NAMALWA (cell line): ENCODE results near the gene VPS52.
"Not testable (repeated sequence)": the region's sequence is repeated elsewhere in the genome, so short reads cannot be mapped to it uniquely, and the experiment has no call there.

Experiments
- DNase-seq: peaks from one replicate; pipeline ENCODE4 v3.0.0-alpha.2; 2015; ENCODE audit warnings: low spot score

Gene VPS52

GRCh38 chr6:33279257-33279695 lies 7.6 kb upstream of the VPS52 start:
- no peak for DNase-seq

DNA sequence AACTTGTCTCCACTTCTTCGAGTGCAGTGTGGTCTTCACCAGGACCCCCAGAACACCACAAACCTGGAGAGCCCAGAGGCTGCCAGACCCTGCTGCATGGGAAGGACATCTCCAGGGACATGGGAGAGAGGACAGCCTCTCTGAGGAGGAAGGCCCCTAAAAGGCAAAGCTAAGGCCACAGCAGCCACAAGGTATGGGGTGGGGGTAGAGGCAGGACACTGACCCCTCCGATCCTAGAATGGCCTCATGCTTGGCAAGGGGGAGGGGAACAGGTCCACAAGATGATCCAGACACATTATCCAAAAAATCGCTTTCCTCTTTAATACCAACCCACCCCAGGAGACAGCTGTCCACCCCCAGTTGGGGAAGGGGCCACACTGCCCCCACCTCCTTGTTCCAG lies 7.1 kb upstream of the VPS52 start:
- no peak for DNase-seq

DNA sequence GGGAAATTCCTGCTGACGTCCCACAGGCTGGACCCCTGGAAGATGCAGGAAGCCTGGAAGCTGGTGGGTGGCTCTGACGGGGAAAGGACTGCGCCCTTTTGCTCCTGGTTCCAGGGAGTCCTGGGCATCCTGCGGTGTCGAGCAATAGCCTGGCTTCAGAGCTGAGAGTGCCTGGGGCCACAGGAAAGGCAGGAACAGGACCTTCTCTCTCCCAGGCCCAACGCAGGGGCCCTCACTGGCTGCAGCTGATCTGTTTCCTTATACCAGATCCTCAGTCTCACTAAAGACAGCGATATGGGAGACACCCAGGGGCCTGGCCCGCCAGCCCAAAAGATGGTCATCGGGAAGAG lies 6.7 kb upstream of the VPS52 start:
- no peak for DNase-seq

DNA sequence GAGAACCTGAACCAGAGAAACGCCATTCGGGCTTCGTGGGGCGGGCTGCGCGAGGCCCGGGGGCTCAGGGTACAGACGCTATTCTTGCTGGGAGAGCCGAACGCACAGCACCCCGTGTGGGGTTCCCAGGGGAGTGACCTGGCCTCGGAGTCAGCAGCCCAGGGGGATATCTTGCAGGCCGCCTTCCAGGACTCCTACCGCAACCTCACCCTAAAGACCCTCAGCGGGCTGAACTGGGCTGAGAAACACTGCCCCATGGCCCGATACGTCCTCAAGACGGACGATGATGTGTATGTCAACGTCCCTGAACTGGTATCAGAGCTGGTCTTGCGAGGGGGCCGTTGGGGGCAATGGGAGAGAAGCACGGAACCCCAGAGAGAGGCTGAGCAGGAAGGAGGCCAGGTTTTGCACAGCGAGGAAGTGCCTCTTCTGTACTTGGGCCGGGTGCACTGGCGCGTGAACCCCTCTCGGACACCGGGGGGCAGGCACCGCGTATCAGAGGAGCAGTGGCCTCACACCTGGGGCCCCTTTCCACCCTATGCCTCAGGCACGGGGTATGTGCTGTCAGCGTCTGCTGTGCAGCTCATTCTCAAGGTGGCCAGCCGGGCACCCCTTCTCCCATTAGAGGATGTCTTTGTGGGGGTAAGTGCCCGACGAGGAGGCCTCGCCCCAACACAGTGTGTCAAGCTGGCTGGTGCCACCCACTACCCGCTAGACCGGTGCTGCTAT lies 6.2 kb upstream of the VPS52 start:
- peak; percentile 66 for DNase-seq

- peak; percentile 86 for DNase-seq
Measured at GRCh38 chr6:33276864-33277662, 5.4 kb upstream of the VPS52 start, which contains the start of gene B3GALT4. Gene B3GALT4, plus strand, starts transcription at chr6:33277123. Its CDS starts 297 bp downstream, at chr6:33277420.

- DNase-seq, result peak; percentile 55
Measured at GRCh38 chr6:33276581-33276863, 4.8 kb upstream of the VPS52 start.

GRCh38 chr6:33275795-33276580 lies 4.3 kb upstream of the VPS52 start:
- not testable (repeated sequence) for DNase-seq

DNA sequence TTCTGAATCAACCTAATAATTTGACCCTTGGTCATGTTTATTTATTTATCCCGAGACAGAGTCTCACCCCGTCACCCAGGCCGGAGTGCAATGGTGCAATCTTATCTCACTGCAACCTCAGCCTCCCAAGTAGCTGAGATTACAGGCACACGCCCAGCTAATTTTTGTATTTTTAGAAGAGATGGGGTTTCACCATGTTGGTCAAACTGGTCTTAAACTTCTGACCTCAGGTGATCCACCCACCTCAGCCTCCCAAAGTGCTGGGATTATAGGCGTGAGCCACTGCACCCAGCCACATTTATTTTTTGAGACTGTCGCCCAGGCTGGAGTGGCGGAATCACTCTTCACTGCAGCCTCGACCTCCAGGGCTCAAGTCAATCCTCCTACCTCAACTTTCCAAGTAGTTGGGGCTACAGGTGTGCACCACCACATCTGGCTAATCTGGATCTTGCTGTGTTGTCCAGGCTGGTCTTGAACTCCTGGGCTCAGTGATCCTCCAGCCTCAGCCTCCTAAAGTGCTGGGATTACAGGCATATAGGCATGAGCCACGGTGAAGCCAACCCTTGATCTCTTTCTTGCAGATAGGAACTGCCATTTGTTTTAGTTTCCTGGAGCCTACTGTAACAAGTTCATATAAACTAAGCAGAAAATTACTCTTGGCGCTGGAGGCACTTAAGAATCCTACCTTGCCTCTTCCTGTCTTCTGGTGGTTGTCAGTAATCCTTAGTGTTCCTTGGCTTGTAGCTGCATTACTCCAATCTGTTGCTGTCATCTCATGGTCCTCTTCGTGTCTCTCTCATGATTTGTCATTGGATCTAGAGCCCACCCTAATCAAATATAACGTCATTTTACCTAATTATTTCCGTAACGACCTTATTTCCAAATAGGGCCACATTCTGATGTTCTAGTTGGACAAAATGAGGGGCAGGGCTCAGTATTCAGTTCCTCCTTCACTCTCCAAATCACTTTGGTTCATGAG lies 2.5 kb upstream of the VPS52 start:
- DNase-seq, result no peak

DNA sequence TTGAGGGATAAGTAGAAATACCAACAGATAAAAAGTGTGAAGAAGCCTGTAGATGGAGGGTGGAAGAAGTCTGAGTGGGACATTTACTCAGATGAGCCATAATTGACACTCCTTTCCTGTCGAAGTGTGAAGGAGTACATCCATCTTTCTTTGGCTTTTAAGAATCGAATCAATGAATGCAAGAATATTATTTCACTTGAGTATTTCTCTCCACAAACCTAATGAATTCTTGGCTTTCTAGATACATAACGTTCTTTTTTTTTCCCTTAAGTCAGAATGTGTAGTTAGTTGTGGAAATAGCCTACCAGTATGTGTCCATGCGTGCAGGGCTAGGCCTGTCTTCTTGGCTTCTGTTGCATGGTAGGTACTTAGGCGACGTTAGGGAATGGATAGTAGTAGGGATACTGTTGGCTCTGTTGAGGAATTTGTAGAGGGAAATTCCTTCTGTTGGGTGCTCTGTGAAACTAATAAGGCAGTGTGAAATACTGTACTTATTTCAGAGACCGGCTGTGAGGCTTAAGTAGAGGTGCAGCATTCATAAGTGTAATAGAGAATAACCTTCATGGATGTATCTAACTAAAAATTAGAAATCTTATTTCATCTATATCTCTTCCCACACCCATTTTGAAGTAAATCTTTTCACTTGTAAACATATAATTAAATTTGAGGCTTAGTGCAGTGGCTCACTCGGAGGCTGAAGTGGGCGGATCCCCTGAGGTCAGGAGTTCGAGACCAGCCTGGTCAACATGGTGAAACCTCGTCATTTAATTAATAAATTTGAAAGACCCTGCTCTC lies 1.6 kb upstream of the VPS52 start:
- DNase-seq, result no peak

GRCh38 chr6:33272275-33273128 lies 826 bp upstream of the VPS52 start:
- no peak for DNase-seq

GRCh38 chr6:33271117-33271467 lies 584 bp downstream of the VPS52 start:
- DNase-seq, result no peak

DNA sequence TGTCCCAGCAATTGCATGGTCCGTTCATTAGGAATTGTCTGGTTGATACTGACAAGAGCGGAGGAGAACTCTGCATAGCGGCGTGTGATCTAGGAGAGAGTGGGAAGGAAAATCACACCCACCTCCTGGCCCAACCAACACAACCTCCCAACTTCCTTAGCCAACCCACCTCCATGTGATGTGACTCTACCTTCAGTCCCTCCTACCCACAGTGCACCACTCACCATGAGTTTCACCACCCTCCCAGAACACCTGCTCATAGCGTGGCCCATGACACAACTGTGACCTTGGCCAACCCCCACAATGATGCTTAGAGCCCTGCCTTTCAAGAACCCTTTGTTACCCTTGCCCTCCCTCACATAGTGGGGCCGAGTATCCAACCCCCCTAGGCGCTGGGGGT lies 7.7 kb downstream of the VPS52 start:
- no peak for DNase-seq

GRCh38 chr6:33262490-33262889 lies 9.2 kb downstream of the VPS52 start:
- not testable (repeated sequence) for DNase-seq

- DNase-seq, result no peak
Measured at GRCh38 chr6:33259032-33259431, 12.6 kb downstream of the VPS52 start.

- no peak for DNase-seq
Measured at GRCh38 chr6:33254591-33254990, 17.1 kb downstream of the VPS52 start.

- no peak for DNase-seq
Measured at GRCh38 chr6:33252759-33253158, 18.9 kb downstream of the VPS52 start.

GRCh38 chr6:33251395-33252012 lies 20.2 kb downstream of the VPS52 start:
- DNase-seq, result peak; percentile 28

DNA sequence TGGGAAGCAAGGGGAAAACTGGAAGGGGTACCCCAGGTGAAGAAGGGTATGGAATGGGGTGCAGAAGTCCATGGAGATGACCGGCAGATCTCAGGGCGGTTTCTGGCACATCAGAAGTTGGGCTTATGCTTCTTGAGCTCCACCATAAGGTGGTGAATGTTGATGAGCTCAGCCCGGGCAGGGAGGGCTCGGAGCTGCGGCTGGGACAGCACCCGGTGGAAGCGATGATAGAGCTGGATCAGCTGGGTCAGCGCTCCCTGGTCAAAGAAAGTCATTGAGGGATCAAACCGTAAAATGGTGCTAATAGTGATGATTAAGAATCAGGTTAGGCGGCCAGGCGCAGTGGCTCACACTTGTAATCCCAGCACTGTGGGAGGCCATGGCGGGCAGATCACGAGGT lies 20.9 kb downstream of the VPS52 start:
- DNase-seq, result no peak
